CD14-positive monocyte (primary cell): Measurements from ENCODE around the gene METTL17. TPM values are rescaled to one million over a fixed set of nuclear protein-coding genes. Genes with fewer than 3 reads are reported as not detected.

Experiments
- DNase-seq, 3 donors: peaks; one replicate each; pipeline ENCODE4 v3.0.0-alpha.2; 2011 to 2022
- H2AFZ ChIP-seq: 2 replicates; pipeline ENCODE4 v1.6.0; 2012; ENCODE audit warnings: mild to moderate bottlenecking, low read depth, low read length, inconsistent platforms; ENCODE audit not compliant: insufficient read depth, poor library complexity, severe bottlenecking
- H3K27ac ChIP-seq, 2 donors: 1 replicate in 1 of 2; 2 replicates in 1 of 2; pipeline ENCODE4 v1.5.1; 2012 to 2013; ENCODE audit warnings: low read length in 2 of 2, control low read depth in 1 of 2, inconsistent platforms in 1 of 2, low read depth in 1 of 2, mild to moderate bottlenecking in 1 of 2
- H3K27me3 ChIP-seq, 2 donors: one replicate each; pipeline versions ENCODE4 v1.6.0 to v1.6.1; 2011 to 2013; ENCODE audit warnings: low read length in 2 of 2; ENCODE audit not compliant: control insufficient read depth in 2 of 2, insufficient read depth in 2 of 2
- H3K36me3 ChIP-seq, 2 donors: replicated peaks in 1 of 2; 1 replicate in 1 of 2; 2 replicates in 1 of 2; pipeline versions ENCODE4 v1.5.1 to v1.6.1; 2012 to 2013; ENCODE audit warnings: low read length in 2 of 2, control low read depth in 1 of 2, inconsistent platforms in 1 of 2, mild to moderate bottlenecking in 1 of 2; ENCODE audit not compliant: insufficient read depth in 2 of 2, control insufficient read depth in 1 of 2
- H3K4me1 ChIP-seq, 2 donors: 1 replicate in 1 of 2; 2 replicates in 1 of 2; pipeline versions ENCODE4 v1.5.1 to v1.6.1; 2012 to 2013; ENCODE audit warnings: low read length in 2 of 2, control low read depth in 1 of 2, inconsistent platforms in 1 of 2, mild to moderate bottlenecking in 1 of 2, moderate library complexity in 1 of 2; ENCODE audit not compliant: insufficient read depth in 2 of 2, control insufficient read depth in 1 of 2
- H3K4me2 ChIP-seq: replicated peaks from 2 replicates; pipeline ENCODE3; 2012; ENCODE audit warnings: low read length, moderate library complexity, mild to moderate bottlenecking; ENCODE audit not compliant: poor library complexity, severe bottlenecking; ENCODE audit errors: extremely low read depth
- H3K4me3 ChIP-seq, 3 experiments: fragments of 200-600 bp in 1 of 3; sonication (generic) in 1 of 3; replicated peaks in 1 of 3; 1 replicate in 2 of 3; 2 replicates in 1 of 3; pipeline ENCODE4 v1.5.1; 2011 to 2013; ENCODE audit warnings: low read length in 3 of 3, mild to moderate bottlenecking in 3 of 3, control low read depth in 2 of 3, low read depth in 2 of 3, inconsistent platforms in 1 of 3, moderate library complexity in 1 of 3
- H3K79me2 ChIP-seq: 2 replicates; pipeline ENCODE4 v1.6.0; 2012; ENCODE audit warnings: mild to moderate bottlenecking, control low read depth, inconsistent platforms, low read length, moderate library complexity; ENCODE audit not compliant: insufficient read depth
- H3K9ac ChIP-seq: 2 replicates; pipeline ENCODE4 v1.6.0; 2017; ENCODE audit warnings: low read length, mild to moderate bottlenecking; ENCODE audit not compliant: insufficient read depth, poor library complexity, severe bottlenecking
- H3K9me3 ChIP-seq, 2 donors: replicated peaks in 1 of 2; 1 replicate in 1 of 2; 2 replicates in 1 of 2; pipeline versions ENCODE4 v1.5.1 to v1.6.1; 2012 to 2013; ENCODE audit warnings: low read length in 2 of 2, control low read depth in 1 of 2; ENCODE audit not compliant: control insufficient read depth in 1 of 2, insufficient read depth in 1 of 2
- H4K20me1 ChIP-seq: 2 replicates; pipeline ENCODE4 v1.6.0; 2012; ENCODE audit warnings: mild to moderate bottlenecking, low read length, control low read depth, moderate library complexity; ENCODE audit not compliant: insufficient read depth
- H3K27ac Mint-ChIP-seq, 7 donors: one replicate each; pipeline ENCODE4 v1.8.0; 2020; ENCODE audit warnings: mild to moderate bottlenecking in 7 of 7, mixed read lengths in 7 of 7, moderate library complexity in 6 of 7, inconsistent platforms in 2 of 7
- H3K27me3 Mint-ChIP-seq, 3 donors: one replicate each; pipeline ENCODE4 v1.8.0; 2021 to 2022; ENCODE audit warnings: low read depth in 3 of 3, mild to moderate bottlenecking in 3 of 3, mixed read lengths in 3 of 3, moderate library complexity in 3 of 3, inconsistent platforms in 1 of 3
- H3K36me3 Mint-ChIP-seq, 2 donors: one replicate each; pipeline ENCODE4 v1.8.0; 2020; ENCODE audit warnings: mixed read lengths in 2 of 2, inconsistent platforms in 1 of 2, mild to moderate bottlenecking in 1 of 2
- H3K4me1 Mint-ChIP-seq: one replicate; pipeline ENCODE4 v1.8.0; 2020; ENCODE audit warnings: mild to moderate bottlenecking, mixed read lengths
- H3K4me3 Mint-ChIP-seq, 2 donors: one replicate each; pipeline ENCODE4 v1.8.0; 2020; ENCODE audit warnings: mild to moderate bottlenecking in 2 of 2, mixed read lengths in 2 of 2, moderate library complexity in 1 of 2
- H3K9me3 Mint-ChIP-seq, 7 donors: one replicate each; pipeline ENCODE4 v1.8.0; 2020 to 2022; ENCODE audit warnings: mixed read lengths in 7 of 7, mild to moderate bottlenecking in 6 of 7, moderate library complexity in 6 of 7, inconsistent platforms in 2 of 7
- CTCF ChIP-seq: fragments of 200-600 bp; IDR thresholded peaks from one replicate; pipeline ENCODE4 v1.8.0; 2022; ENCODE audit warnings: antibody characterized with exemption, mild to moderate bottlenecking
- WGBS: methylation state at CpG from one replicate; pipeline ENCODE4 v1.1.5; 2013; ENCODE audit warnings: missing lambda C conversion rate; ENCODE audit not compliant: insufficient coverage; 5-methylcytosine and 5-hydroxymethylcytosine counted together
- intact Hi-C, 2 donors: fragments of 100-400 bp; cut with micrococcal nuclease; formaldehyde crosslinking; loops; one replicate each; pipeline versions ENCODE4 v1.15.0 to v1.15.1; 2023
- polyA plus RNA-seq, 3 donors: library from polyadenylated mRNA; depleted of rRNA in 1 of 3; unstranded in 2 of 3; stranded (reverse) in 1 of 3; fragments of 300-500 nt in 2 of 3; fragments of >200 nt in 1 of 3; fragmentation: Illumina TruSeq in 2 of 3; gene quantifications; 1 replicate in 2 of 3; 2 replicates in 1 of 3; pipeline ENCODE4 v1.2.3, GENCODE V29; 2012 to 2021

The METTL17 gene
- polyA plus RNA-seq, 3 donors, result 20.1 to 137 (median 21.1) TPM

GRCh38 chr14:20986811-20987210 lies 3.0 kb upstream of the METTL17 start:
- no peak for TF ChIP-seq CTCF
- Histone ChIP-seq H3K4me3 (peak overlapping the region in 1 of 3 experiments; percentile 28), H3K4me1 (peaks cover 50 to 63% of the 10 kb centered on the region in 2 donors), H3K4me2 (peak overlapping the region; percentile 9), H4K20me1 (peaks cover 4% of the 10 kb centered on the region), H3K9me3 (no peaks in the 10 kb centered on the region), H2AFZ (no peak overlapping the region), H3K27ac (peak overlapping the region; percentile 2 to 81), H3K79me2 (peaks cover 18% of the 10 kb centered on the region), H3K9ac (no peak overlapping the region), H3K27me3 (no peaks in the 10 kb centered on the region), H3K36me3 (peaks cover 0 to 6% of the 10 kb centered on the region in 2 donors)
- peaks cover 54% of the 10 kb centered on the region for H3K4me1 Mint-ChIP-seq
- peak; percentile 63 to 89 (median 84) for DNase-seq
- peaks cover 0 to 2% (median 2%) of the 10 kb centered on the region in 3 donors for H3K27me3 Mint-ChIP-seq
- peaks cover 0 to 1% (median 0%) of the 10 kb centered on the region in 7 donors for H3K9me3 Mint-ChIP-seq
- 0% methylated on average over 1 of the region's 2 CpGs for WGBS
- no peak overlapping the region for H3K4me3 Mint-ChIP-seq
- peak overlapping the region; percentile 65 to 93 (median 87) for H3K27ac Mint-ChIP-seq
- intact Hi-C loops, result no loop called here
- peaks cover 2 to 4% of the 10 kb centered on the region in 2 donors for H3K36me3 Mint-ChIP-seq

GRCh38 chr14:20988717-20989470 lies 886 bp upstream of the METTL17 start:
- no peaks in the 10 kb centered on the region for H3K9me3 Mint-ChIP-seq
- no peak overlapping the region for H3K4me3 Mint-ChIP-seq
- WGBS, result 59% methylated on average over 9 of the region's 15 CpGs
- H3K27ac ChIP-seq, result peak overlapping the region; percentile 24 to 72
- peak overlapping the region; percentile 95 for H3K4me2 ChIP-seq
- peak overlapping the region; percentile 12 to 97 (median 72) for H3K4me3 ChIP-seq
- peaks cover 18 to 27% of the 10 kb centered on the region in 2 donors for H3K36me3 ChIP-seq
- no peak for TF ChIP-seq CTCF
- intact Hi-C loops, result no loop called here
- H2AFZ ChIP-seq, result peak overlapping the region; percentile 41
- peaks cover 19 to 25% of the 10 kb centered on the region in 2 donors for H3K36me3 Mint-ChIP-seq
- no peaks in the 10 kb centered on the region for H3K9me3 ChIP-seq
- peak overlapping the region; percentile 46 to 87 (median 70) for H3K27ac Mint-ChIP-seq
- H3K27me3 Mint-ChIP-seq, result peaks cover 0 to 2% (median 2%) of the 10 kb centered on the region in 3 donors
- H3K4me1 Mint-ChIP-seq, result peaks cover 57% of the 10 kb centered on the region
- peaks cover 4% of the 10 kb centered on the region for H4K20me1 ChIP-seq
- H3K9ac ChIP-seq, result no peak overlapping the region
- H3K4me1 ChIP-seq, result peaks cover 50 to 63% of the 10 kb centered on the region in 2 donors
- H3K79me2 ChIP-seq, result peaks cover 23% of the 10 kb centered on the region
- DNase-seq, result peak; percentile 53 to 82 (median 72)
- no peaks in the 10 kb centered on the region for H3K27me3 ChIP-seq
